ENCODE measurements around the gene TMPO.

DNA sequence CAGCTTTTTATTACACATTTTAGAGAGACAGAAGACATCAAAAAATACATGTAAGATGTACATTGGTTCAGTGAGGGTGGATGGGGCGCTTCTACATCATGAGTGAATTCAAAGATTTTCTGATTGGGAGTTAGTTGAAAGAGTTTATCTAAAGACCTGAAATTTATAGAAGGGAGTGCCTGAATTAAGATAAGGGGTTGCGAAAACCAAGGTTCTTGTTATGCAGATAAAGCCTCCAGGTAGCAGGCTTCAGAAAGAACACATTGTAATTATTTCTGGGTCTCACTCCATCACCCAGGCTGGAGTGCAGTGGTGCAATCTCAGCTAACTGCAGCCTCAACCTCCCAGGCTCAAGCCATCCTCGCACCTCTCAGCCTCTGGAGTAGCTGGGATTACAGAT is 26.2 kb upstream of the TMPO start:
- no peak for TF ChIP-seq EZH2 (IDR thresholded peaks at IDR 0.05)
- no peak for TF ChIP-seq POLR2AphosphoS5 (IDR thresholded peaks at IDR 0.05; ENCODE audit: borderline replicate concordance, low read depth, low read length)
- TF ChIP-seq FOXP2 (optimal IDR thresholded peaks at IDR 0.05; ENCODE audit: control extremely low read depth, extremely low read length, insufficient read depth) = no peak
